Stimulated activated CD4-positive, alpha-beta T cell treated with anti-CD3 and anti-CD28 coated beads, Interleukin-1b, Interleukin-23, amount 100 ng/mL, for 24 hours (primary cell): ENCODE measurements around the gene BAG3.
"Not testable (repeated sequence)": the region's sequence is repeated elsewhere in the genome, so short reads cannot be mapped to it uniquely, and the experiment has no call there.

Source experiments
- DNase-seq, 4 experiments: peaks; one replicate each; pipeline ENCODE4 v3.0.0-alpha.2; 2020; ENCODE audit warnings: low read depth in 4 of 4, low spot score in 1 of 4

The BAG3 gene

GRCh38 chr10:119640384-119640783 lies 10.8 kb upstream of the BAG3 start:
- no peak for DNase-seq

GRCh38 chr10:119640875-119641526 lies 10.2 kb upstream of the BAG3 start:
- no peak for DNase-seq

- no peak for DNase-seq
Observed at GRCh38 chr10:119642556-119643111, 8.5 kb upstream of the BAG3 start.

- no peak for DNase-seq
Observed at GRCh38 chr10:119643306-119644204, 7.6 kb upstream of the BAG3 start.

- no peak for DNase-seq
Observed at GRCh38 chr10:119644205-119644814, 6.9 kb upstream of the BAG3 start.

- no peak for DNase-seq
Observed at GRCh38 chr10:119644994-119645393, 6.2 kb upstream of the BAG3 start.

GRCh38 chr10:119650062-119650461 lies 1.1 kb upstream of the BAG3 start:
- DNase-seq: no peak

- DNase-seq: peak in 1 of 4 experiments; percentile 7
Observed at GRCh38 chr10:119651514-119652360, 557 bp downstream of the BAG3 start.

GRCh38 chr10:119652361-119652730 lies 1.2 kb downstream of the BAG3 start:
- no peak for DNase-seq

GRCh38 chr10:119653209-119653608 lies 2.0 kb downstream of the BAG3 start:
- DNase-seq: no peak

- DNase-seq: no peak
Observed at GRCh38 chr10:119653916-119654315, 2.7 kb downstream of the BAG3 start.

- no peak for DNase-seq
Observed at GRCh38 chr10:119654540-119654939, 3.4 kb downstream of the BAG3 start.

GRCh38 chr10:119655566-119656001 lies 4.4 kb downstream of the BAG3 start:
- peak in 1 of 4 experiments; percentile 41 for DNase-seq

GRCh38 chr10:119656760-119657159 lies 5.6 kb downstream of the BAG3 start:
- DNase-seq: no peak

- no peak for DNase-seq
Observed at GRCh38 chr10:119657725-119658124, 6.5 kb downstream of the BAG3 start.

GRCh38 chr10:119658274-119658673 lies 7.1 kb downstream of the BAG3 start:
- DNase-seq: no peak

GRCh38 chr10:119659951-119660350 lies 8.8 kb downstream of the BAG3 start:
- no peak for DNase-seq

- not testable (repeated sequence) for DNase-seq
Observed at GRCh38 chr10:119662076-119662605, 11.0 kb downstream of the BAG3 start.

GRCh38 chr10:119663866-119664698 lies 12.9 kb downstream of the BAG3 start:
- no peak for DNase-seq
